G401 (cell line): ENCODE data around the gene DGKZ. TPM values are rescaled to one million over a fixed set of nuclear protein-coding genes. Genes with fewer than 3 reads are reported as not detected.
"Not testable (repeated sequence)": the region's sequence is repeated elsewhere in the genome, so short reads cannot be mapped to it uniquely, and the experiment has no call there.

Experiments used
- DNase-seq: peaks from one replicate; pipeline ENCODE4 v3.0.0-alpha.2; 2015; ENCODE audit warnings: low spot score
- in situ Hi-C: cut with HindIII; loops from 2 replicates; pipeline ENCODE4 v1.10.0; 2016; ENCODE audit warnings: low sequenced_read_pairs, mixed read lengths
- total RNA-seq: library from RNA; depleted of rRNA; stranded (reverse); fragments of >200 nt; shearing (Covaris generic); gene quantifications from 2 replicates; pipeline ENCODE4 v1.2.3, GENCODE V29; 2014

DGKZ gene
- total RNA-seq, 1 experiment from 2014 or later, result 68.4 TPM

DNA sequence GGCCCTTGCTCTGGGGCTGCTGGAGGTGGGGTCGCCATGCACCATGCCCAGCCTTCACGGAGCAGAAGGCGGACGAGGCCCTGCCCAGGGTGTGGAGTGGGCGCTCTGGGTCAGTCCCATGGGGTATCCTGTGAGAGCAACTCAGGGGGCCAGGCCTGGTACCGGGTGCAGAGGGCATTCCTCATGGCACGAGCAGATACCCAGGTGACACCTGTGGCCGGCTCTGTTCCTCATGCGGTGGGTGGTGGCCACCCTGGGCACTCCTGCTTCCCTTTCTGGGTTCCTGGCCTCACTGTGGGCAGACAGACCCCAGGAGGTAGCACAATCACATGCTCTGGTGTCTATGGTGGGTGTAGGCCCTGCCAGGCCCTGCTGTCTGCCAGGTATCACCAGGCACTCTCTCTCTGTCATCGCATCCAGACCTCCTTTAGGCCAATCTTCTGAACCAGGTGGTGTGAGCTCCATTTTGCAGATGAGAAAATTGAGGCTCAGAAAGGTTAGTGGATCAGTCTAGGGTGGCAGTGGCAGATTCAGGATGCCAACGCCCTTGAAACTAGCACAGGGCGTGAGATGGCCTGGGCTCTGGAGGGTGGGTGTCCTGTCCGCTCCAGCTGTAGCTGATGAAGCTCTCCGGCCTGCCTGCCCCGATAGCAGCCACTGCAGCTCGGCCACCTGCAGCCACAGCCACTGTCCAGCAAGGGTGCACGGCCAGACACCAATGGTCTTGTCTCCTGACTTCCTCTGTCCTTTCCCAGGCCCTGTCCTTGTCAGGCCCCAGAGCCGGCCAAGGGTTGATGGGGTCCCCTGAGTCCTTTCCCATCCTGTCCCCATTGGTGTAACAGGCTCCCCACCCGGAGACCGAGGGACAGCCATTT is 15.1 kb downstream of the DGKZ start:
- in situ Hi-C loops, result no loop called here
- no peak for DNase-seq

DNA sequence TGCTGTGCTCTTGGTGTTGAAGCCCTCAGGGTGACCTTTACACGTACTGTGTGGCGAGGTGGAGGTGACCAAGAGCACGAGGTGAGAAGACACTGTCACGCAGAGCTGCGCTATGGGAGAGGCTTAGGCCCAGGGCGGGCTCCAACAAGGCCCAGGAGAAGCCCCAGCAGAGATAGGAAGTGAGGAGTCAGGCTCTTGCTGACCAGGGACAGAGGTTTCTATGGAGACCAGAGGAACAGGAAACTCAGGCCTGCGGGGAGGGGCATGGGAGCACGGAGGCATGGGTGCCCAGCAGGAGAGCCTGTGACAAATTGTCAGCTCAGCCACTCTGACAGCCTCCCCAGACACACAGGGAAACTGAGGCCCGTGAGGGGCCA is 15.8 kb downstream of the DGKZ start:
- in situ Hi-C loops, result no loop called here
- no peak for DNase-seq

DNA sequence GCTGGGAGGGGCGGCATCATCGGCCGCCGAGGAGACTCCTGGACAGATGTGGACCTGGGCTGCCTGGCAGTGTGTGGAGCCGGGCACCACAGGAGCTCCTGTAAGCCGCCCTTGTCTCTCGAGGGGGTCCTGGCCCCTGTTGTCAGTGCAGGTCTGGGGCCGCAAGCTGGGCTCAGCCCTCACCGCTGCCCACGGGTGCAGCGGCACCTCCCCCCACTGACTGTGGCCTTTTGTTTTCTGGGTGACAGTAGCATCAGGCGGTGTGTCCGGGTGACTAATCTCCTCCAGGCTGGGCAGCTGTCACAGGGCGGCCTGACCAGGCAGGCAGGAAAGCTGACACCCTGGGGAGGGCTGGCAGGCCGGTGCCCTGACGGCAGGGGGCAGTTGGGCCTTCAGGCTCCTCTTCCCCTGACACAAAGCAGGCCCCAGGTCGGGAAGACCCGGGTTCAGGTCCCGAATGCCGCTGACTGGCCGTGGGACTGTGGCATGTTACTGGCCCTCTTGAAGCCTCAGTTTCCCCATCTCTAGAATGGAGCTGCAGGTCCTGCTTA is 16.3 kb downstream of the DGKZ start:
- in situ Hi-C loops, result no loop called here
- no peak for DNase-seq

DNA sequence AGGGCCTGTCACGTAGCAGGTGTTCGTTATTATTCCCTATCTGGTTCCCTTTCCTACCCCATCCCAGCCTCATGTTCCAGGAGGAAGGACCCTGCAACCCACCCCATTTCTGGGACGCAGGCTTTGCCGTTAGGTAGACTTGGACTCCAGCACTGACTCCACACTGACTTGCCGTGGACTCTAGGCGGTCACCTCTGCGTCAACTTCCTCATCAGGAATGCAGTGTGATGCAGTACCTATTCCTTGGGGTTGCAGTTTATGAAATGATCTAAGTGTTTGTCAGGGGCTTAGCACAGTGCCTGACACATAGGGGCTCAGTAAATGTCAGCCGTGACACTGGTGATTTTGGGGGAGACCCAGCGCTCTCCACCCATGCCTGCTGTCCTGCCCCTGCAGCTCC is 16.8 kb downstream of the DGKZ start:
- in situ Hi-C loops, result no loop called here

DNA sequence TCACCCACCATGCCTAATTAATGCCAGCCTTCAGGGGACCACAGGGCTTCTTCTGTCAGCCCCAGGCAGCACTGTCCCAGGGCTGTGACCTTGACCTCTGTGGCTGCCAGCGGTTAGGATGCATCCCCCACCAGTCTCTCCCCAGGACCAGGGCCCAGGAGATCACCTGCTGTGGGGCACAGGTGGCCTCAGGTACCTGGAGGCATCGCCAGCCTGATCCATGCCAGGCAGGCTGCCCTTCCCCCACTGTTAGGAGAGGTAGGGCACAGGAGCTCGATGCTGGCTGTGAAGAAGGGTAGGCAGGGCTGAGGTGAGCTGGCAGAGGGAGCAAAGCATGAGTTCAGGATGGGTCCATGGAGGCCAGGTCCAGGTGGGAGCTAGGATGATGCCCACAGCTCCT is 17.5 kb downstream of the DGKZ start:
- DNase-seq, result no peak
- in situ Hi-C loops, result no loop called here

More for the DNA sequence above, 16.8 kb downstream of the DGKZ start:
- DNase-seq, result no peak

DNA sequence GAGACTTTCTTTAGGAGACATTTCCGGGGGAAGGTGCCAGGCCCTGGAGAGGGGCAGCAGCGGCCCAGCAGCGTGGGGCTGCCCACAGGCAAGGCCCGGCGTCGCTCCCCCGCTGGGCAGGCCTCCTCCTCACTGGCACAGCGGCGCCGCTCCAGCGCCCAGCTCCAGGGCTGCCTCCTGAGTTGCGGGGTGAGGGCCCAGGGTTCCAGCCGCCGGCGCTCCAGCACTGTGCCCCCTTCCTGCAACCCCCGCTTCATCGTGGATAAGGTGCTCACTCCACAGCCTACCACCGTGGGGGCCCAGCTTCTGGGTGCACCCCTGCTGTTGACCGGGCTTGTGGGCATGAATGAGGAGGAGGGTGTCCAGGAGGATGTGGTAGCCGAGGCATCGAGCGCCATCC is 19.0 kb downstream of the DGKZ start:
- in situ Hi-C loops, result no loop called here
- no peak for DNase-seq

DNA sequence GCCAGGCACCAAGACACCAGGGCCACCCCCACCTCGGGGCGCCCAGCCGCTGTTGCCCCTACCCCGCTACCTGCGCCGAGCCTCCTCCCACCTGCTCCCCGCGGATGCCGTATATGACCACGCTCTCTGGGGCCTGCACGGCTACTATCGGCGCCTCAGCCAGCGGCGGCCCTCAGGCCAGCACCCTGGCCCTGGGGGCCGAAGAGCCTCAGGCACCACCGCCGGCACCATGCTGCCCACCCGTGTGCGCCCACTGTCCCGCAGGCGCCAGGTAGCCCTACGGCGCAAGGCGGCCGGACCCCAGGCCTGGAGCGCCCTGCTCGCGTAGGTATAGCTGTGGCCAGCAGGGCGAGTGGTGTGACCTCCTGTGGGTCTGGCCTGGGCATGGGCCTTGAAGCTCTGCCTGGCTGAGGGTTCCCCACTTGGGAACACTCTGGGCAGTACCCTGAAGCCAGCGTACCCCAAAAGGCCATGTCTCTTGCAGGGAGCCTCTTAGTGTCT is 19.4 kb downstream of the DGKZ start:
- in situ Hi-C loops, result no loop called here
- DNase-seq, result no peak

DNA sequence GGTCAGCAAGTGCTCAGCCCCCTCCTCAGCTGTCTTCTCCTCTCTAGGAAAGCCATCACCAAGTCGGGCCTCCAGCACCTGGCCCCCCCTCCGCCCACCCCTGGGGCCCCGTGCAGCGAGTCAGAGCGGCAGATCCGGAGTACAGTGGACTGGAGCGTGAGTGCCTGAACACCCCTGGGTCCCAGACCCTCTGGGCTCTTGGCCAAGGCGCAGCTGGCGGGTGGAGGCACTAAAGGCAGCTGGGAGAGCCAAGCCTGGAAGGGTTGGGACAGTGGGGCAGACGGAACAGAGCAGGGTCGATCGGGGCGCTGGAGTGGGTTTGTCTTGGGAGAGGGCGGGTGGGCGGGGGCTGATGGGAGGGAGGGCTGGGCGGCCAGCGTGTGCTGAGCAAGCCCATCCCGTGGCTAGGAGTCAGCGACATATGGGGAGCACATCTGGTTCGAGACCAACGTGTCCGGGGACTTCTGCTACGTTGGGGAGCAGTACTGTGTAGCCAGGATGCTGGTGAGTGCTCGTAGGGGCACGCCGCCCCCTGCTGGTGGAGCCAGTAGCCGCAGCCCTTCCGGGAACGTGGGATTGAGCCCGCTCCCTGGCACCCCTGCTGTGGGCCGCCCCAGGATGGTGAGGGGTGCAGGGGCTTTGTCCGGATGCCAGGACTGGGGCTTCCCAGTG is 20.1 kb downstream of the DGKZ start:
- DNase-seq, result no peak
- in situ Hi-C loops, result no loop called here

DNA sequence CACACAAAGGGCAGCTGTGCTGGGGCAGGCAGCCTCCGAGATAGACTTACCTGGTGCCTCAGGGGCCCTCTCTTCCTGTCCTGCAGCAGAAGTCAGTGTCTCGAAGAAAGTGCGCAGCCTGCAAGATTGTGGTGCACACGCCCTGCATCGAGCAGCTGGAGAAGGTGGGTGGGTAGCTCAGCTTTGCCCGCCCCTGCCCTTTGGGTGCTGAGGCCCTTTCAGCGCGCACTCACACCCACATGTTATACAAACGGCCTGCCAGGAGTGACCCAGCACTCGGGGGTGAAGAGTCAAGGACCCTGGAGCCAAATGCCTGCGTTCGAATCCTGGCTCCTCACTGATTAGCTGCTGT is 20.6 kb downstream of the DGKZ start:
- in situ Hi-C loops, result no loop called here
- DNase-seq, result no peak

DNA sequence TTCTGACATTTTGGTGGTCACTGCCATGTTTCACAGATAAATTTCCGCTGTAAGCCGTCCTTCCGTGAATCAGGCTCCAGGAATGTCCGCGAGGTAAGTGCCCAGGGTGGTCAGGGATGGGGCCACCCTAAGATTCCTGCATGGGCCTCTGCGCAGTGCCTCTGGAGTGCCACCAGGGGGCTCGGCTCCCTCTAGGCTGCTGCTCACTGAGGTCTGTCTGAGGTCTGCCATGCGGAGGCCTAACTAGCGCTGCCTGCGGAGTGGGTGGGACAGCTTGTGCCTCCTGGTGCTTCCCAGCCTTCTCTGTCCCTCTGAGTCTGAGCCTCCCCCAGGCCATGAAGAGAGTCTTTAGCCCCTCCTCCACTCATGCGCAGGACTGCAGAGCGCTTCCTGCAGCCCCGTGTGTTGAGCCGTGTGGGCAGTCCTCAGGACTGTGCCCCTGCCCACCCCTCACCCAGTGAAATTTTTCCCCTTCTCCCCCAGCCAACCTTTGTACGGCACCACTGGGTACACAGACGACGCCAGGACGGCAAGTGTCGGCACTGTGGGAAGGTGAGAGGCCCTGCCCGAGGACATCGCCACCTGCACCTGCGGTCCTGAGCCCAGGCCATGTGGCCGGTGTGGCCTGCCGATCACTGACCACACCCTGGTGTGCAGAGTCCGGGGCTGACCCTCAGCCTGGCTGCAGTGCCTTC is 22.3 kb downstream of the DGKZ start:
- in situ Hi-C loops, result no loop called here
- no peak for DNase-seq

DNA sequence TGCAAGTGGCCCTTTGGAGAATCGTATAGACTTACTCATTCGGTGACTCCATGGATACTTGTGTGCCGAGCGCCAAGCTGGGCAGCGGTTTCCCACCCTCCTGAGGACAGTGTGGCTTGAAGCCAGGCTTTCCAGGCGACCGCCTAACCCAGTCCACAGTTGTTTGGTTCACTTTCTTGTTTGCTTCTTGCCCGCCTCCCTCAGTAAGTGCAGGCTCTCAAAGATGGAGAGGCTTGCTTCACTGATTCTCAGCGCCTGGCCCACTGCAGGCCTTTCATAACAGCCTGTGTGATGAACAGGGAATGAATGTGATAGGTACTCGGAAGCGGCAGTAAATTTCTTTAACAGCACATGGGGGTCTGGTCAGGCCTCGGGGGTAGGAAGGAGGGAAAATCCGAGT is 23.0 kb downstream of the DGKZ start:
- no peak for DNase-seq
- in situ Hi-C loops, result no loop called here

DNA sequence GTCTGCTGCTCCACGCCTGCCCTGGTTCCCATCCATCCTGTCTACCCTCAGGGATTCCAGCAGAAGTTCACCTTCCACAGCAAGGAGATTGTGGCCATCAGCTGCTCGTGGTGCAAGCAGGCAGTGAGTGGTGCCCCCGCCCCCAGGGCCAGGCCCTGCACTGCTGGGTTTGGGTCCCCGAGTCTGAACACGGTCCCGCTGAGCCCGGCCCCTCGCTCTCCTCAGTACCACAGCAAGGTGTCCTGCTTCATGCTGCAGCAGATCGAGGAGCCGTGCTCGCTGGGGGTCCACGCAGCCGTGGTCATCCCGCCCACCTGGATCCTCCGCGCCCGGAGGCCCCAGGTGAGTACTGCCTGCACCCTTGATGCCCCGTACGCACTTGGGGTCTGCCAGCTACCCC is 24.0 kb downstream of the DGKZ start:
- DNase-seq, in situ Hi-C loops: not testable (repeated sequence)

DNA sequence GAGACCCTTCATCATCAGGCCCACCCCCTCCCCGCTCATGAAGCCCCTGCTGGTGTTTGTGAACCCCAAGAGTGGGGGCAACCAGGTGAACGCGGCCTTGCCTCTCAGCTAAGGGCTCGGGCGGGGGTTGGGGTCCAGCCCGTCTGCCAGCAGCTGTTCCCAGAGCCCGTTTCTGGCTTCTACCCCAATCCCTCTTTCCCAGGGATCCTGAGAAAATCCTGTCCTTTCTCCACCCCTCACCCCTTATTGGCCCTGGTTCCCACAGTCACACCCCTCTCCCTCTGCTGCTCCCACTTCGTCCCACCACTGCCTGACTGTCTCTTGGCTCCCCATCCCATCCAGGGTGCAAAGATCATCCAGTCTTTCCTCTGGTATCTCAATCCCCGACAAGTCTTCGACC is 24.8 kb downstream of the DGKZ start:
- in situ Hi-C loops, result no loop called here
- DNase-seq, result no peak

DNA sequence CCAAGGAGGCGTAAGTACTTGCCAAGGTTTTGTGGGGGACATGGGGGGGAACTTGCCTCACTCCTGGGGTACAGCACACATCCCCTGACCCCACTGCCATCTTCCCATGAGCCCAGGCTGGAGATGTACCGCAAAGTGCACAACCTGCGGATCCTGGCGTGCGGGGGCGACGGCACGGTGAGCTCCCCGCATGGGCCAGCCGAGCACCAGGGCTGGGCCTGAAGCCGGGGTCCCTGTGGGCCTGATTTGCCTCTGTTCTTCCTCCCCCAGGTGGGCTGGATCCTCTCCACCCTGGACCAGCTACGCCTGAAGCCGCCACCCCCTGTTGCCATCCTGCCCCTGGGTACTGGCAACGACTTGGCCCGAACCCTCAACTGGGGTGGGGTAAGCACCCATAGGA is 25.2 kb downstream of the DGKZ start:
- DNase-seq, in situ Hi-C loops: not testable (repeated sequence)

DNA sequence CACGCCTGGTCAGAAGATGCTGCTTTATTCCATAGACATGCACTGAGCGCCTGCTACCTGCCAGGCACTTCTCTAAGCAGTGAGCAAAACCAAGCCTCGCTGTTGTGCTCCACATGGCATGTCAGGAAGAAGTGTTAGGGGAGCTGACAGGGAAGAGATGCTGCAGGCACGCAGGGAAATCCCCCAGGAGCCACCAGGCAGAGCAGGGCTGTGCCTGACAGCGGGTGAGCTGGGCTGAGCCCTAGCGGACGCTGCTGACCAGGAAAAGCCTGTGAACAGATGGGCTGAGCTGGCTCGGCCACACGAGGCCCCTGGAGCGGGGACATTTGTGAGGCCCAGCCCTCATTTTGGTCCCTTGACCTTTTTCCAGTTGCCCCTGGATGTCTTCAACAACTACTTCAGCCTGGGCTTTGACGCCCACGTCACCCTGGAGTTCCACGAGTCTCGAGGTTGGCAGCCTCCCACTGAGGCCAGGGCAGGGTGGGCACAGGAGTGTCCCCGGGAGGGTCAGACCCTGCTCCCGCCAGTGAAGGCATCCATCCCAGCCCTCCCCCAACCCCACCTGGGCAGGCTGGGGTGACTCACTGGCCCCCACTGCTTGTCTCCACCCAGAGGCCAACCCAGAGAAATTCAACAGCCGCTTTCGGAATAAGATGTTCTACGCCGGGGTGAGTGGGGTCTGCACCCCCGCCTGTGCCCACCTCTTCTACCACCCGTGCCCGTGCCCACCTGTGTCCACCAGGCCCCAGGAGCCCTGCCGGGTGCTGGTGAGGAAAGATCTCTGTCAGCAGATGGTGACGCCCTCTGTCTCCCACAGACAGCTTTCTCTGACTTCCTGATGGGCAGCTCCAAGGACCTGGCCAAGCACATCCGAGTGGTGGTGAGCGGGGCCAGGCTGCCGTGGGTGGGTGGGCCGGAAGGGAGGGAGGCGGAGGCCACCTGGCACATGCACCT is 26.8 kb downstream of the DGKZ start:
- DNase-seq, result no peak
- in situ Hi-C loops, result no loop called here

DNA sequence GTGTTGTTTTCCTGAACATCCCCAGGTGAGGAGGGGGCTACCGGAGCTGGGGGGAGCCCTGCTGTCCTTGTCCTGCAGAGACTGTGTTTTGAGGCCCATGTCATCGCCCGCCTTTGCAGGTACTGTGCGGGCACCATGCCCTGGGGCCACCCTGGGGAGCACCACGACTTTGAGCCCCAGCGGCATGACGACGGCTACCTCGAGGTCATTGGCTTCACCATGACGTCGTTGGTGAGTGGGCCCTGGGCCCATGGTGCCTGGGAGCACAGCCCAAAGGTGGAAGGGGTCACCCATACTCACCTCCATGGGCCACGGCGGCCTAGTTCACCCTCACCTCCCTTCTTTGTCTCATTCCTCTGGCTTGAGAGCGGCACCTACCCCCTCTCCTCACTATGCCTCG is 27.6 kb downstream of the DGKZ start:
- in situ Hi-C loops, result no loop called here
- DNase-seq, result no peak

DNA sequence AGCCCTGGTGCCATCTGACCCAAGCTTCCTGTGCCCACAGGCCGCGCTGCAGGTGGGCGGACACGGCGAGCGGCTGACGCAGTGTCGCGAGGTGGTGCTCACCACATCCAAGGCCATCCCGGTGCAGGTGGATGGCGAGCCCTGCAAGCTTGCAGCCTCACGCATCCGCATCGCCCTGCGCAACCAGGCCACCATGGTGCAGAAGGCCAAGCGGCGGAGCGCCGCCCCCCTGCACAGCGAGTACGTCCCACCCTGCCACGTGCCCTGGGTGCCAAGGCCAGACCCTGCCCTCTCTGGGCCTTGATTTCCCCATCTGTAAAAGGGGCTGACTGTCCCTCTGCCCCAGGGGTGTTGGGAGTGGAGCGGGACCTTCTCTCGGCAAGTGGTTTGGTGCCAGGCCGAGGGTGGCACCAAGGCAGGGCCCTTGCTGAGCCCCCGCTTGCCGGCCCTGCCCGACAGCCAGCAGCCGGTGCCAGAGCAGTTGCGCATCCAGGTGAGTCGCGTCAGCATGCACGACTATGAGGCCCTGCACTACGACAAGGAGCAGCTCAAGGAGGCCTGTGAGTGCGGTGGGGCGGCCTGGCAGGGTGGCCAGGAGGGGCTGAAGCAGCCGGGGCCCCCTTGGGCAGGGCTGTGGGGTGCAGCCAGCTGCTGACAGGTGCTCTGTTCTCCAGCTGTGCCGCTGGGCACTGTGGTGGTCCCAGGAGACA is 28.3 kb downstream of the DGKZ start:
- in situ Hi-C loops, result no loop called here
- no peak for DNase-seq
